GM13977 (cell line): ENCODE data around the gene GUCY2C.

ENCODE experiments used
- DNase-seq: peaks from one replicate; pipeline ENCODE4 v3.0.0; 2012; ENCODE audit warnings: low spot score
- CTCF ChIP-seq: IDR thresholded peaks from 2 replicates; pipeline ENCODE4 v1.5.1; 2012; ENCODE audit warnings: mild to moderate bottlenecking, control low read depth; ENCODE audit not compliant: insufficient read depth; ENCODE audit errors: extremely low read depth, missing control alignments
- in situ Hi-C: fragments of 300-500 bp; cut with MboI; formaldehyde crosslinking; loops from one replicate; pipeline ENCODE4 v1.12.0; 2022; ENCODE audit warnings: low sequenced_read_pairs, low pct_unique_long_range_greater_than_20kb, mixed read lengths, inconsistent platforms; ENCODE audit not compliant: unreplicated experiment

The GUCY2C gene

DNA sequence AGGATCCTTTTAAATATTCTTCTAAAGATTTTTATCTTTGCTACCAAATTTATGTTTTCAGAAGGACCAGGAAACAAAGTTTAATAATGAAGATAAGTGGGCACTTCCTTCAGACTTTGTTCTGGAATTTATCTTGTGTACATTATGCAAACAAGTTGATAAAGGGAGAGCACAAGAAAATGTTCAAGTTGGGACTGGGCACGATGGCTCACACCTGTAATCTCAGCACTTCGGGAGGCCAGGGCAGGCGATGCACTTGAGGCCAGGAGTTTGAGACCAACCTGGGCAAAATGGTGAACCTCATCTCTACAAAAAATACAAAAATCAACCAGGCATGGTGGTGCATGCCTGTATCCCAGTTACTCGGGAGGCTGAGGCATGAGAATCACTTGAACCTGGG, 133.4 kb downstream of the GUCY2C start:
- no peak for DNase-seq
- in situ Hi-C loops, result no loop called here
- no peak for TF ChIP-seq CTCF
